Ishikawa (cell line): ENCODE data around the gene ZNF764.

Source experiments
- CREB1 ChIP-seq: IDR thresholded peaks from 2 replicates; pipeline ENCODE4 v1.6.1; 2012; ENCODE audit warnings: low read depth
- RAD21 ChIP-seq: IDR thresholded peaks from 2 replicates; pipeline ENCODE4 v1.6.1; 2012; ENCODE audit warnings: low read depth
- REST ChIP-seq: IDR thresholded peaks from 2 replicates; pipeline ENCODE4 v1.6.1; 2012; ENCODE audit warnings: low read depth, mild to moderate bottlenecking

- TF ChIP-seq RAD21 (no peak), CREB1 (no peak), REST (no peak)
These were observed 3.1 kb upstream of the ZNF764 start for GRCh38 chr16:30561089-30561816.
